HL-60 (cell line): ENCODE data around the gene CERKL.

ENCODE experiments used
- DNase-seq, 2 experiments: peaks; one replicate each; pipeline ENCODE4 v3.0.0-alpha.2; 2010 to 2020; ENCODE audit warnings: low read depth in 1 of 2, low spot score in 1 of 2
- H3K27ac ChIP-seq: fragments of 250-450 bp; sonication (Bioruptor Pico); replicated peaks from 2 replicates; pipeline ENCODE4 v1.5.1; 2020; ENCODE audit warnings: mild to moderate bottlenecking, moderate library complexity
- H3K27me3 ChIP-seq: fragments of 250-450 bp; sonication (Bioruptor Pico); 2 replicates; pipeline ENCODE4 v1.5.1; 2021; ENCODE audit warnings: mild to moderate bottlenecking, moderate library complexity; ENCODE audit not compliant: insufficient read depth, poor library complexity, severe bottlenecking
- H3K4me3 ChIP-seq: replicated peaks from 2 replicates; pipeline ENCODE4 v1.5.1; 2011; ENCODE audit warnings: mild to moderate bottlenecking, control low read depth, low read length; ENCODE audit not compliant: insufficient read depth
- CTCF ChIP-seq: IDR thresholded peaks from one replicate; pipeline ENCODE4 v1.5.1; 2011; ENCODE audit warnings: low read length, control low read depth, inconsistent platforms; ENCODE audit not compliant: insufficient read depth
- GABPA ChIP-seq: IDR thresholded peaks from 2 replicates; pipeline ENCODE4 v1.6.1; 2012; ENCODE audit warnings: low read depth
- POLR2AphosphoS5 ChIP-seq: IDR thresholded peaks from 2 replicates; pipeline ENCODE4 v1.6.1; 2012; ENCODE audit warnings: low read depth
- REST ChIP-seq: IDR thresholded peaks from 2 replicates; pipeline ENCODE4 v1.6.1; 2012; ENCODE audit warnings: low read depth; ENCODE audit not compliant: insufficient replicate concordance
- SPI1 ChIP-seq: IDR thresholded peaks from 2 replicates; pipeline ENCODE4 v1.6.1; 2012; ENCODE audit warnings: low read depth, mild to moderate bottlenecking, borderline replicate concordance

The CERKL gene

GRCh38 chr2:181697126-181697525 lies 40.2 kb upstream of the CERKL start:
- TF ChIP-seq CTCF, result no peak
- TF ChIP-seq GABPA, result no peak
- TF ChIP-seq POLR2AphosphoS5, result no peak
- TF ChIP-seq REST, result no peak
- no peak for TF ChIP-seq SPI1
- Histone ChIP-seq H3K27ac (peak overlapping the region; percentile 29), H3K4me3 (no peak overlapping the region), H3K27me3 (no peaks in the 10 kb centered on the region)
- peak in 1 of 2 experiments; percentile 48 for DNase-seq

- Histone ChIP-seq H3K27ac (no peak overlapping the region), H3K4me3 (no peak overlapping the region), H3K27me3 (no peaks in the 10 kb centered on the region)
- DNase-seq, result no peak
- no peak for TF ChIP-seq SPI1
- no peak for TF ChIP-seq REST
- no peak for TF ChIP-seq POLR2AphosphoS5
- no peak for TF ChIP-seq CTCF
- TF ChIP-seq GABPA, result no peak
Observed at GRCh38 chr2:181694271-181694670, 37.4 kb upstream of the CERKL start.

GRCh38 chr2:181690860-181691259 lies 34.0 kb upstream of the CERKL start:
- no peak for DNase-seq
- Histone ChIP-seq H3K27me3 (peaks cover 2% of the 10 kb centered on the region), H3K27ac (no peak overlapping the region), H3K4me3 (no peak overlapping the region)
- TF ChIP-seq POLR2AphosphoS5 (no peak), SPI1 (no peak), REST (no peak), CTCF (no peak), GABPA (no peak)
